HEK293 (cell line): Measurements from ENCODE around the gene COL5A1.

ENCODE experiments used
- CTCF ChIA-PET: fragments of 350-600 bp; formaldehyde crosslinking; extraction: SDS; loops from one replicate; lab custom pipeline; 2021; ENCODE audit warnings: antibody characterized with exemption; lab: Yijun Ruan, JAX
- POLR2A ChIA-PET: fragments of 300-600 bp; formaldehyde crosslinking; extraction: SDS; loops from one replicate; lab custom pipeline; 2020; ENCODE audit warnings: antibody characterized with exemption, inconsistent platforms; lab: Yijun Ruan, JAX
- H3K27ac ChIP-seq: fragments of 200-500 bp; sonication (Bioruptor generic); 2 replicates; pipeline ENCODE4 v1.5.1; 2014; ENCODE audit warnings: low read depth, low read length, control low read depth, inconsistent platforms; ENCODE audit errors: extremely low read depth
- H3K36me3 ChIP-seq, 2 experiments: fragments of 200-500 bp in 1 of 2; sonication (Bioruptor generic) in 1 of 2; 1 replicate in 1 of 2; 2 replicates in 1 of 2; pipeline ENCODE4 v1.5.1; 2014 to 2017; ENCODE audit warnings: inconsistent platforms in 2 of 2, low read length in 2 of 2; ENCODE audit not compliant: control insufficient read depth in 2 of 2, insufficient read depth in 1 of 2
- H3K4me1 ChIP-seq: fragments of 200-500 bp; sonication (Bioruptor generic); 2 replicates; pipeline ENCODE4 v1.5.1; 2014; ENCODE audit warnings: mild to moderate bottlenecking, low read length, inconsistent platforms; ENCODE audit not compliant: control insufficient read depth, insufficient read depth
- H3K4me3 ChIP-seq: 2 replicates; pipeline ENCODE4 v1.5.1; 2011; ENCODE audit warnings: low read depth, mild to moderate bottlenecking, control low read depth, low read length, moderate library complexity
- H3K9me3 ChIP-seq: fragments of 200-500 bp; sonication (Bioruptor generic); 2 replicates; pipeline ENCODE4 v1.5.1; 2014; ENCODE audit warnings: low read depth, low read length, inconsistent platforms; ENCODE audit not compliant: control insufficient read depth, insufficient read depth
- FEZF1 ChIP-seq: fragments of 450-650 bp; formaldehyde crosslinking; IDR thresholded peaks from 2 replicates; pipeline ENCODE4 v1.5.1; 2016; ENCODE audit warnings: missing biosample characterization, missing genetic modification characterization
- INSM2 ChIP-seq: fragments of 450-650 bp; formaldehyde crosslinking; IDR thresholded peaks from 2 replicates; pipeline ENCODE4 v1.5.1; 2016; ENCODE audit warnings: missing biosample characterization, missing genetic modification characterization
- KLF16 ChIP-seq: fragments of 450-650 bp; formaldehyde crosslinking; IDR thresholded peaks from 2 replicates; pipeline ENCODE4 v1.5.1; 2017; ENCODE audit warnings: missing biosample characterization, missing genetic modification characterization
- RBAK ChIP-seq: fragments of 450-650 bp; formaldehyde crosslinking; IDR thresholded peaks from 2 replicates; pipeline ENCODE4 v1.5.1; 2016; ENCODE audit warnings: missing biosample characterization, missing genetic modification characterization
- TRIM28 ChIP-seq: IDR thresholded peaks from 2 replicates; pipeline ENCODE4 v1.6.1; 2011; ENCODE audit warnings: low read length, control low read depth, borderline replicate concordance
- ZBTB8A ChIP-seq: fragments of 450-650 bp; formaldehyde crosslinking; IDR thresholded peaks from 2 replicates; pipeline ENCODE4 v1.5.1; 2016; ENCODE audit warnings: missing biosample characterization, missing genetic modification characterization
- ZNF133 ChIP-seq: fragments of 450-650 bp; formaldehyde crosslinking; IDR thresholded peaks from 2 replicates; pipeline ENCODE4 v1.5.1; 2016; ENCODE audit warnings: missing biosample characterization, missing genetic modification characterization
- ZNF155 ChIP-seq: fragments of 450-650 bp; formaldehyde crosslinking; IDR thresholded peaks from 2 replicates; pipeline ENCODE4 v1.5.1; 2016; ENCODE audit warnings: missing biosample characterization, missing genetic modification characterization
- ZNF16 ChIP-seq: fragments of 450-650 bp; formaldehyde crosslinking; IDR thresholded peaks from 2 replicates; pipeline ENCODE4 v1.5.1; 2016; ENCODE audit warnings: low read depth, missing biosample characterization, missing genetic modification characterization
- ZNF223 ChIP-seq: fragments of 450-650 bp; formaldehyde crosslinking; IDR thresholded peaks from 2 replicates; pipeline ENCODE4 v1.5.1; 2016; ENCODE audit warnings: missing biosample characterization, missing genetic modification characterization
- ZNF26 ChIP-seq: fragments of 450-650 bp; formaldehyde crosslinking; IDR thresholded peaks from 2 replicates; pipeline ENCODE4 v1.5.1; 2016; ENCODE audit warnings: missing biosample characterization, missing genetic modification characterization
- ZNF404 ChIP-seq: fragments of 450-650 bp; formaldehyde crosslinking; IDR thresholded peaks from 2 replicates; pipeline ENCODE4 v1.5.1; 2017; ENCODE audit warnings: missing biosample characterization, missing genetic modification characterization
- ZNF518A ChIP-seq: fragments of 450-650 bp; formaldehyde crosslinking; conservative IDR thresholded peaks from 2 replicates; pipeline ENCODE4 v1.5.1; 2016; ENCODE audit warnings: low read depth, missing biosample characterization, missing genetic modification characterization
- ZNF571 ChIP-seq: fragments of 450-650 bp; formaldehyde crosslinking; IDR thresholded peaks from 2 replicates; pipeline ENCODE4 v1.5.0; 2017; ENCODE audit warnings: missing biosample characterization, missing genetic modification characterization
- ZNF664 ChIP-seq: fragments of 450-650 bp; formaldehyde crosslinking; IDR thresholded peaks from 2 replicates; pipeline ENCODE4 v1.5.1; 2016; ENCODE audit warnings: missing biosample characterization, missing genetic modification characterization
- ZNF768 ChIP-seq: fragments of 450-650 bp; formaldehyde crosslinking; IDR thresholded peaks from 2 replicates; pipeline ENCODE4 v1.5.1; 2018; ENCODE audit warnings: missing biosample characterization, mild to moderate bottlenecking, missing genetic modification characterization
- ZNF777 ChIP-seq: fragments of 450-650 bp; formaldehyde crosslinking; IDR thresholded peaks from 2 replicates; pipeline ENCODE4 v1.5.1; 2017; ENCODE audit warnings: missing biosample characterization, missing genetic modification characterization, borderline replicate concordance
- ZNF792 ChIP-seq: fragments of 450-650 bp; formaldehyde crosslinking; IDR thresholded peaks from 2 replicates; pipeline ENCODE4 v1.5.1; 2016; ENCODE audit warnings: missing biosample characterization, missing genetic modification characterization
- ZNF837 ChIP-seq: fragments of 450-650 bp; formaldehyde crosslinking; IDR thresholded peaks from 2 replicates; pipeline ENCODE4 v1.5.1; 2016; ENCODE audit warnings: missing biosample characterization, missing genetic modification characterization
- ZSCAN18 ChIP-seq: fragments of 450-650 bp; formaldehyde crosslinking; IDR thresholded peaks from 2 replicates; pipeline ENCODE4 v1.5.1; 2016; ENCODE audit warnings: missing biosample characterization, missing genetic modification characterization

Gene COL5A1

GRCh38 chr9:134756098-134756497, 114.5 kb downstream of the COL5A1 start:
- ChIA-PET POLR2A (no interaction called here), CTCF (no interaction called here)
- Histone ChIP-seq H3K4me3 (no peak overlapping the region), H3K36me3 (no peaks in the 10 kb centered on the region; a peak in 1 of 3 replicates), H3K9me3 (no peaks in the 10 kb centered on the region), H3K4me1 (no peaks in the 10 kb centered on the region), H3K27ac (no peak overlapping the region)
- TF ChIP-seq ZNF223, result no peak
- no peak for TF ChIP-seq INSM2 (tag by site-specific recombination)
- TF ChIP-seq FEZF1 (tag by site-specific recombination), result no peak
- no peak for TF ChIP-seq ZNF404 (tag by site-specific recombination)

- Histone ChIP-seq H3K9me3 (no peaks in the 10 kb centered on the region), H3K4me3 (no peak overlapping the region), H3K4me1 (no peaks in the 10 kb centered on the region), H3K36me3 (no peaks in the 10 kb centered on the region; a peak in 1 of 3 replicates), H3K27ac (no peak overlapping the region)
- TF ChIP-seq ZNF518A (tag by site-specific recombination), result no peak
- no peak for TF ChIP-seq ZSCAN18 (tag by site-specific recombination)
- TF ChIP-seq ZNF664, result no peak
- no peak for TF ChIP-seq ZNF571 (tag by site-specific recombination)
- TF ChIP-seq ZBTB8A (tag by site-specific recombination), result no peak
- no peak for TF ChIP-seq ZNF133
- no peak for TF ChIP-seq ZNF26 (tag by site-specific recombination)
- no peak for TF ChIP-seq ZNF837 (tag by site-specific recombination)
- TF ChIP-seq ZNF16 (tag by site-specific recombination), result no peak
- TF ChIP-seq KLF16, result no peak
- no peak for TF ChIP-seq TRIM28
- no peak for TF ChIP-seq RBAK
- TF ChIP-seq ZNF792, result no peak
- no peak for TF ChIP-seq ZNF768 (tag by site-specific recombination)
- TF ChIP-seq ZNF155 (tag by site-specific recombination), result no peak
- no peak for TF ChIP-seq ZNF777 (tag by site-specific recombination)
- POLR2A ChIA-PET, result no interaction called here
- CTCF ChIA-PET, result interaction anchor here (0.6 kb wide), 1 partner anchor 310 kb away, joined by 4 read pairs; no protein-coding TSS in a partner anchor
Measured at GRCh38 chr9:134757216-134757975, 115.8 kb downstream of the COL5A1 start.
